ENCODE data around the gene TGFB1I1. TPM values are rescaled to one million over a fixed set of nuclear protein-coding genes. Genes with fewer than 3 reads are reported as not detected.
A peak's percentile ranks its signal among the peaks of the same experiment; 100 is the strongest.
"Not testable (repeated sequence)": the region's sequence is repeated elsewhere in the genome, so short reads cannot be mapped to it uniquely, and the experiment has no call there.

The TGFB1I1 gene
- total RNA-seq, 1 donor from 2014 or later: 13.2 TPM

- intact Hi-C loops (cut with DNase I): no loop called here
- ATAC-seq (ENCODE audit: poor library complexity): no peak
- DNase-seq: peak; percentile 68
These were observed 9.0 kb downstream of the TGFB1I1 start for GRCh38 chr16:31480851-31481536.

DNA sequence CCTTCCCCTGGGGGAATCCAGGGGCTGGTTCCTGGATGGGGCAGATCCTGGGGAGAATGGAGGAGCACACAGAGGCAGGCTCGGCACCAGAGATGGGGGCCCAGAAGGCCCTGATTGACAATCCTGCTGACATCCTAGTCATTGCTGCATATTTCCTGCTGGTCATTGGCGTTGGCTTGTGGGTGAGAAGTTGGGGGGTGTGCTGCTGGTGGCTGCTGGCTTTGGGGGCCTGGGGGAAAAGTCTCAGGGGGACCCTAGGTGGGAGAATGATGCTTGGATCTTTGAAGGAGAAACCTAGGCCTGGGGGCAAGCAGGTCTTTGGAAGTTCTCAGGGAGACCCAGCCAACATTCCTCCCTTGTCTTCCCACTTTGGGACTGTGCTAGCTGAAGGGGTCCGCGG is 11.1 kb downstream of the TGFB1I1 start, which contains the start of gene SLC5A2:
Gene SLC5A2 (plus strand): TSS at position 43 of the 400 bp plus-strand sequence. CDS start 14 bp downstream, at position 57.
- ATAC-seq (ENCODE audit: poor library complexity): no peak
- intact Hi-C loops (cut with DNase I): no loop called here
- DNase-seq: no peak

- intact Hi-C loops (cut with DNase I); DNase-seq; ATAC-seq (ENCODE audit: poor library complexity): not testable (repeated sequence)
These were observed 12.1 kb downstream of the TGFB1I1 start for GRCh38 chr16:31484048-31484447.

GRCh38 chr16:31484491-31485171 is 12.7 kb downstream of the TGFB1I1 start:
- DNase-seq (no peak), ATAC-seq (ENCODE audit: poor library complexity) (no peak)
- intact Hi-C loops (cut with DNase I): no loop called here

- ATAC-seq (ENCODE audit: poor library complexity): no peak
- no peak for DNase-seq
- intact Hi-C loops (cut with DNase I): no loop called here
These were observed 13.6 kb downstream of the TGFB1I1 start for GRCh38 chr16:31485571-31485970.

- intact Hi-C loops (cut with DNase I): no loop called here
- no peak for DNase-seq
- ATAC-seq (ENCODE audit: poor library complexity): no peak
These were observed 14.1 kb downstream of the TGFB1I1 start for GRCh38 chr16:31486045-31486444.

DNA sequence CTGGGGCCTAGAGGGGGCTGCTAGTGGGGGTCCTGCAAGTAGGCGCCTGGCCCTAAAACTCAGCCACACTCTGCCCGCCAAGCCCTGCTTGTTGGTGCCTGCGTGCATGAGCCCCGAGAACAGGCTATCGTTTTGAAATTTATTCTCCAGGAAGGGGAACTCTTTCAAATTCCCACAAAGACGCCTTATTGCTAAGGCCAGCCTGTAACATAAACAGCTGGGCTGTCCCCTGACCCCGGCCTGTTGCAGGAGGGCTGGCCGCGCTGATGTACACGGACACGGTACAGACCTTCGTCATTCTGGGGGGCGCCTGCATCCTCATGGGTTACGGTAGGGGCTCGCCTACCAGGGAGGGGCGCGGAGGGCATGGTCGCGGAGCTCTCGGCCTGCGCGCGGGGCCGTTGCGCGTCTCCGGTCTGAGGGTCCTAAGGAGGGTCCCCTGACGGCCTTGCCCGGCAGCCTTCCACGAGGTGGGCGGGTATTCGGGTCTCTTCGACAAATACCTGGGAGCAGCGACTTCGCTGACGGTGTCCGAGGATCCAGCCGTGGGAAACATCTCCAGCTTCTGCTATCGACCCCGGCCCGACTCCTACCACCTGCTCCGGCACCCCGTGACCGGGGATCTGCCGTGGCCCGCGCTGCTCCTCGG is 15.2 kb downstream of the TGFB1I1 start:
- ATAC-seq (ENCODE audit: poor library complexity) (peak; percentile 2), DNase-seq (no peak)
- intact Hi-C loops (cut with DNase I): no loop called here

DNA sequence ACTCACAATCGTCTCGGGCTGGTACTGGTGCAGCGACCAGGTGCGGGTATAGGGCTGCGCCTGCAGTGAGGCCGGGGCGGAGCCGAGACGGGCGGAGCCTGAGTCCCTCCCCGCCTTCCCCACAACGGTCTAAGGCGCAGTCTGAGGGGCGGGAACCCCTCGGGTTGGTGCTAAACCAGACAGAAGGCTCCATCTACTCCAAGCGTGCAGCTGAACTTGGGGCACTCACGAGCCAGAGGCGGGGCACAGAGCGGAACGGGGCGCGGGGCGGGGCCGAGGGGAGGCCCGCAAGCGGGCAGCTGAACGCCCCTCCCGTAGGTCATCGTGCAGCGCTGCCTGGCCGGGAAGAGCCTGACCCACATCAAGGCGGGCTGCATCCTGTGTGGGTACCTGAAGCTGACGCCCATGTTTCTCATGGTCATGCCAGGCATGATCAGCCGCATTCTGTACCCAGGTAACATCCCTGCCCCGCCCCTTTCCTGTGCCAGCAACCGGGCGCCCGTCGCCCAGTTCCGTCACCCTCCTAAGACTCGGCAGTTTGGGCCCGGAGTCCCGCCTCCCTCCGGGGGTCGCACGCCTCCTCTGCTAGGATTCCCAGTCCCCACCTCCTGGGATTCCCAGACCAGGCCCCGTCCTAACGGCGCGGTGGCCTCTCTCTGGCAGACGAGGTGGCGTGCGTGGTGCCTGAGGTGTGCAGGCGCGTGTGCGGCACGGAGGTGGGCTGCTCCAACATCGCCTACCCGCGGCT is 15.9 kb downstream of the TGFB1I1 start:
- intact Hi-C loops (cut with DNase I): no loop called here
- DNase-seq: peak; percentile 72
- peak; percentile 76 for ATAC-seq (ENCODE audit: poor library complexity)

- DNase-seq (no peak), ATAC-seq (ENCODE audit: poor library complexity) (peak; percentile 46)
- intact Hi-C loops (cut with DNase I): no loop called here
These were observed 16.7 kb downstream of the TGFB1I1 start for GRCh38 chr16:31488468-31489297.

DNA sequence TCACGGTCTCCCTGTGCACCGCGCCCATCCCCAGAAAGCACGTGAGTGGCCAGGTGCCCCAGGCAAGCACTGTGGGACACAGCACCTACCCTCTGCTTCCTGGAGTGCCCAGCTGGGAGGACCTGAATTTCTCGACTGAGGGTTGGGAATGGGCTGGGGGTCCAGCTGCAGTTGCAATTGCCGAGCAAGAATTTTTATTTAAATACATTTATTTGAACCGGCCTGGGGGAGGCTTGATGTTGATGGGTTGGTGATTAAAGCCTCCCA is 17.3 kb downstream of the TGFB1I1 start:
- no peak for DNase-seq
- intact Hi-C loops (cut with DNase I): no loop called here
- ATAC-seq (ENCODE audit: poor library complexity): no peak

GRCh38 chr16:31489616-31490584 is 17.9 kb downstream of the TGFB1I1 start:
- intact Hi-C loops (cut with DNase I): no loop called here
- DNase-seq (no peak), ATAC-seq (ENCODE audit: poor library complexity) (no peak)

GRCh38 chr16:31491778-31492418 is 19.9 kb downstream of the TGFB1I1 start:
- intact Hi-C loops (cut with DNase I): no loop called here
- no peak for ATAC-seq (ENCODE audit: poor library complexity)

GRCh38 chr16:31493506-31494125 is 21.7 kb downstream of the TGFB1I1 start:
- ATAC-seq (ENCODE audit: poor library complexity) (no peak), DNase-seq (no peak)
- intact Hi-C loops (cut with DNase I): no loop called here

More at GRCh38 chr16:31491778-31492418, 19.9 kb downstream of the TGFB1I1 start:
- DNase-seq: no peak

DNA sequence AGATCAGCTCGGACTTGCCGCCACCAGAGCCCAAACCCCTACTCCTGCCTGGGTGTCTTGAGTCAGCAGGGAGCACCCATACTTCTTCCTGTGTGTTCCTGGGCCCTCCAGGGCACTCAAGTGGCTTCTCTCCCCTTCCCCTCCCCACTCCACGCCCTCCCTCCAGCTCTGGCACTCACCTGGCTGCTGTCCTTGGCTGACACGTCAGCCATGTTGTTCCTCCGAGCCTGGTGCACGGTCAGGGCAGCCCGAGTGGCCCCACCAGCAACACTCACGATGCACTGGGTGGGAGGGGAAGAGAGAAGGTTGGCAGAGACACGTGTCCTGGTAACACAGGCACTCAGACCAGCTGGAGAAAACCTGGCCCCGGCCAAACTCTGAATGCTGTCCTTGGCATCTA is 24.7 kb downstream of the TGFB1I1 start:
- intact Hi-C loops (cut with DNase I): no loop called here
- ATAC-seq (ENCODE audit: poor library complexity): no peak
- no peak for DNase-seq

- intact Hi-C loops (cut with DNase I): no loop called here
- ATAC-seq (ENCODE audit: poor library complexity) (no peak), DNase-seq (no peak)
These were observed 26.5 kb downstream of the TGFB1I1 start for GRCh38 chr16:31498493-31498892.

- intact Hi-C loops (cut with DNase I): no loop called here
These were observed 28.0 kb downstream of the TGFB1I1 start for GRCh38 chr16:31499928-31500327.

More at GRCh38 chr16:31499928-31500327, 28.0 kb downstream of the TGFB1I1 start:
- DNase-seq: no peak
- ATAC-seq (ENCODE audit: poor library complexity): no peak

All from Right ventricle myocardium superior (tissue), 1 donor.